Glomerular visceral epithelial cell (primary cell): ENCODE measurements around the gene GEMIN4.
"Not testable (repeated sequence)": the region's sequence is repeated elsewhere in the genome, so short reads cannot be mapped to it uniquely, and the experiment has no call there.

Experiments used
- DNase-seq: peaks from one replicate; pipeline ENCODE4 v3.0.0-alpha.2; 2016; ENCODE audit errors: extremely low spot score

The GEMIN4 gene

DNA sequence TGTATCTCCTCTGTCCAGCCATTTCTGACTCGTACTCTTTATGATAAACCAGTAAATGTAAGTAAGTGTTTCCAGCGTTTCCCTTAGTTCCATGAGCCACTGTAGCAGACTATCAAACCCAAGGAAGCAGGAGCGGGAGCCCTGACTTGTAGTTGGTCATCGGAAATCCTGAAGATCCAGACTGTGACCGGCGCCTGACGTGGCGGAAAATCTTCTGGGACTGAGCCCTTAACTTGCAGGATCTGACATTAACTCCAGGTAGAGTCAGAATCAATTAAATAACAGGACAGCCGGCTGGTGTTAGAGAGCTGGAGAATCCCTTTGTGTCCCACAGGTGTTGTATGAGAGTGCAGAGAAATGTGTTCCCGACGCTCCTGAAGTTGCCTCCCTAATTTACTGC lies 26.0 kb upstream of the GEMIN4 start:
- DNase-seq = no peak

DNA sequence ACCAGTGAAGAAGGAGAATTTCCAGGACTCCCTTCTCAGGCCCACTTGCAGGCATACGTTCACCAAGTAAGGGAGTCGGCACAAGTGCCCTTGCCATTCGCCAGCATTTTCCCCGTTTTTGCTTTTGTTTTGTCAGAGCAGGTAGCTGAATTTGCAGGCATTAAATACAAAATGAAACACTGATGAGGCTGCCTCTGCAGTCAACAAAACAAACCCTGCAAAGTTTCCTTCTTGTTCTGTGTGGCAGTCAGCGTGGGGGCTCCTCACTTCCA lies 22.2 kb upstream of the GEMIN4 start:
- no peak for DNase-seq

DNA sequence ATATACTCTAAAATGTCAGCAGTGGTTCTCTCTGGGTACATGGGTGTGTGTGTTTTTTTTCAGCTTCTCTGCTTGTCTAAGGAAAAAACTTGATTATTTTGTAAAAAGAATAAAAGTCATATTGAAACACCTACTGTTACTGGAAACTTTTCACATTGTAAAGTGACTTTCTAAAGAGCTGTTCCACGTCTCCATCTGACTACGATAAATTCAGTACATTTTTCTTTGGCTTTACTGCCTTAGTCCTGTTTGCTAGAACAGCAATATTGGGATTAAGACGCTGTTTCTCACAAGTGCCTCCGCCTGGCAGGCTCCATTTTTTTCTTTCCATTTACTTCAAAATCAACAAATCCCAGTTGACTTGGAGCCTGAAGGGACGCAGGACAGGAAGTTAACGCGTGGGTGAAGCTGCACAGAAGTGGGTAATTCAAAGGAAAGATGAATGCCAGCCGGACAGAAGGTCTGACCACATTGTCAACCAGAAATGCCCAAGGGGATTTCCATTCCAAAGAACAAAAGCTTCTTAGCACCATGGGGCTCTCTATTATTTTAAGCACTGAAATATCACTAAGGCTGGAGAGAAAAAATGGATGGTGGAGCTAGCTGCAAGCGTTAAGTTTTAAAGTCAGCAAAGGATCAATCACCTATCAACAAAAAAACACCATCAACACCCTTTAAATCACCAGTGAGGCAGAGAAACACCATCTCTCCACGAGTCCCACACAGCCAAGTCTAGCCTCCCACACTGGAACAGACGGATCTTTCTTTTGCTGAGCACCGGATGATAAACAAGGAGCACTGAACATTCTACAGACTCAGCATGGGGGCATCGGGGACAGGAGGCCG lies 21.6 kb upstream of the GEMIN4 start:
- DNase-seq = peak; percentile 37

DNA sequence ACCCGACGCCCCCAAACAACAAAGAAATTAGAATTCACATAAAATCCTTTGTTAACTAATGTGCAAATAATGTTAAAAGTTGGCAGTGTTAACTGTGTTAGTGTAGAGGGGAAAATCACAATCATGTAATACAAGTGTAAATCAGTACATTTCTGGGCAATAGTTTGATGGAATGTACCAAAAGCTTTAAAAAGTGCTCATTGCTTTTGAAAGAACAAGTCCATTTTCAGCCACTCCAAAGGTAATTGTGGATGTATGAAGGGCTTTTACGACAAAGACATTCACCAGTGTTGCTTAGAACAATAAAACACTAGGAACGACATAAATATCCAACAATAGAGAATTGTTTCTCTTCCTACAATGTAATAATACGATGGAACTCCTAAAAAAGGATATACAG lies 21.0 kb upstream of the GEMIN4 start:
- DNase-seq = no peak

DNA sequence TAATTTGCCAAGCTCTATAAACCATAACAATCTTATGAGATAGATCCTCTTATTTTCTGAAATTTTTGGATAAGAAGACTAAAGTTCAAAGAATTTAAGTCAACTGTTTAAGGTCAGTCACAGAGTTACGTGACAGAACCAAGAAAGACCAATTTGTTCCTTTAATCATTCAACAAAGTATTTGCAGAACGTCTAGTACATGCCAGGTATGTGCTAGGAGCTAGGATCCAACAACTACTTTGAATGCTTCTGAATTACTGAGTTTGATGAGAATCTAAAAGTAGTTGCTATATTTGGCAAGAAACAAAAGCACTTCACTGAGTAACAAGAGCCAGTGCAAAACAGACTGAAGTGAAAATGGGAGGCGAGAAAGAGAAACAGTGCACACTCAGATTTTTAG lies 15.0 kb upstream of the GEMIN4 start:
- DNase-seq = no peak

DNA sequence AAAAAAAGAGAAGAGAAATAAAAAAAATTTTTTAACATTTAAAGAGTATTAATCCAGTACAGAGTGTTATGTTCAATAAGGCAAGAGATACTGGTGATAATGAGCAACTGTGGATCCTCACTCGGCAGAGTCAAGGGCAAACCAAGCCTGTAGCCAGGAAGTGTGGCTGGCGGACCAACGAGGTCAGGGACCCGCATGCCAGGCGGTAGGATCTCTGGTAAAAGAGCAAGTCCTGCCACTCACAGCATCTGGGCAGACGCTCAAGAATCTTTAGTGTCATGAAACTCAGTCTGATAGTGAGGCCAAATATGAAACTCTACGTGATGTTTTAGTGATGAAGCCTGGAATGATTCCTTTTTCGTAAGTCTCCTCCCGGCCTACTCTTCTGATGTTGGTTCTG lies 8.3 kb upstream of the GEMIN4 start:
- DNase-seq = no peak

DNA sequence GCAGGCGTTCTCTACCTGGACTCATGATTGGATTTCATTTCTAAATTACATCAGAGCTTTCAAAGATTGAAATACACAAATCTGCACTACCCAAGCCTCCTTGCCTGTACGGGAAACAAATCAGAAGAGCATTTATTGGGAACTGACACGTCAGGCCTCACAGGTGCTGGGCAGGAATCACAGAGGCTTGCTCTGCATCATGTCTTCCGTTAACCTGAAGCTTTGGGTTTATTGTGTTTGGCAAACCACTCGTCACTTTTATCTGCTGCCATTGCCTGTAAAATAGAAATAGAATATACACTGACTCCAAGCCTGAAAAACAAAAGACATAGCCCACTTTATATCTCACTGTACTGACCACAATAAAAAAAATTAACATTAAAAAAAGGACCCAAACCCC lies 7.9 kb upstream of the GEMIN4 start:
- DNase-seq = no peak

DNA sequence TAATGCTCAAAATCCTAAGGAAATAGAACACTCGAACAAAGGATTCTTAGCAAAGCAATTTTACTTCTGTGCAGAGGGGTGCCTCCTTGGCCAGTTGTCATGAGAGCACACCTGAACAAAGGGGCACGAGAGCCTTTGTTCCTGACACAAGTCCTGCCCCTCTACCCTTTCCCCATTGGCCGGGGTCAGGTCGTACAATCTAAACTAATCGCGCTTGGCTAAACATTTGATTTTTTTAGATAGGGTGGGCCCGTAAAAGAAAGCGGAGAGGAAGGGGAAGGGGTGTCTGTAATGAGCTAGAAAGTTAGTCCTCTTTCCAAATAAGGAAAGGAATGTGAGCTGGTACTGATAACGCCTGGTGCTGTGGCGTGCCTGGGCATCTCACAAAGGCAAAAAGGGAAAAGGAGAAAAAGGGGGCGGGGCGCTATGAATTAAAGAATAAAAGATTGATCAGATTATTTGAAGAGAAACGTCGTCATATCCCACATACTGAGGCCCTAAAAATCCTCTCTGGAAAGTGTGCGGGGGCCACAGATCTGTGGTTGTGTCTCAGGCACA lies 4.0 kb upstream of the GEMIN4 start:
- not testable (repeated sequence) for DNase-seq

DNA sequence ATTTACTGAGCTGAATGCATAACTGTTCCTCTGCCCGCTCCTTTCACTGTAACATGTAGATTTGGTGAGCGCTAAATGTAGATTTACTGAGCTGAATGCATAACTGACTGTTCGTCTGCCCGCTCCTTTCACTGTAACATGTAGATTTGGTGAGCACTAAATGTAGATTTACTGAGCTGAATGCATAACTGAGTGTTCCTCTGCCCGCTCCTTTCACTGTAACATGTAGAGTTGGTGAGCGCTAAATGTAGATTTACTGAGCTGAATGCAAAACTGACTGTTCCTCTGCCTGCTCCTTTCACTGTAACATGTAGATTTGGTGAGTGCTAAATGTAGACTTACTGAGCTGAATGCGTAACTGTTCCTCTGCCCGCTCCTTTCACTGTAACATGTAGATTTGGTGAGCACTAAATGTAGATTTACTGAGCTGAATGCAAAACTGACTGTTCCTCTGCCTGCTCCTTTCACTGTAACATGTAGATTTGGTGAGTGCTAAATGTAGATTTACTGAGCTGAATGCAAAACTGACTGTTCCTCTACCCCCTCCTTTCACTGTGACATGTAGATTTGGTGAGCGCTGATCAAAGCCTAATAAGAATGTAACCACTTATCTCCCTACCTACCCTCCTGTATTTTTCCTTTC lies 3.4 kb upstream of the GEMIN4 start:
- DNase-seq = not testable (repeated sequence)

DNA sequence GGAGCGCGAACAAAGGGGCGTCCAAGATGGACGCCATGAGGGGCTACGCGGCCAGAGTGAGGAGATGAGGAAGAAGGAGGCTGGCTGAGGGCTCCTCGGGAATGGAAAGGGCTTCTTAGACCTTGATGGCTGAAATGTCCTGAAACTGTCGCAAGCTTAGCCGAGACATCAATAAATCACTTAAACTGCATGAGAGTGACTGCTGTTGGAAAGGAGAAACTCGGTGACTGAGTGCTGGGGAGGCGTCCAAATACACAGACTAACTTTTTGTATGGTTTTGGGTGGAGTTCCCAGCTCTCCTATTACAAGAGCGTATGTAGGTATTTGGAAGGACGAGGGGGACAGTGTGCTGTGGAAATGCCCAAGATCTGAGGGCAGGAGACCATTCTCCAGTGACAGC lies 1.4 kb upstream of the GEMIN4 start:
- DNase-seq = no peak

DNA sequence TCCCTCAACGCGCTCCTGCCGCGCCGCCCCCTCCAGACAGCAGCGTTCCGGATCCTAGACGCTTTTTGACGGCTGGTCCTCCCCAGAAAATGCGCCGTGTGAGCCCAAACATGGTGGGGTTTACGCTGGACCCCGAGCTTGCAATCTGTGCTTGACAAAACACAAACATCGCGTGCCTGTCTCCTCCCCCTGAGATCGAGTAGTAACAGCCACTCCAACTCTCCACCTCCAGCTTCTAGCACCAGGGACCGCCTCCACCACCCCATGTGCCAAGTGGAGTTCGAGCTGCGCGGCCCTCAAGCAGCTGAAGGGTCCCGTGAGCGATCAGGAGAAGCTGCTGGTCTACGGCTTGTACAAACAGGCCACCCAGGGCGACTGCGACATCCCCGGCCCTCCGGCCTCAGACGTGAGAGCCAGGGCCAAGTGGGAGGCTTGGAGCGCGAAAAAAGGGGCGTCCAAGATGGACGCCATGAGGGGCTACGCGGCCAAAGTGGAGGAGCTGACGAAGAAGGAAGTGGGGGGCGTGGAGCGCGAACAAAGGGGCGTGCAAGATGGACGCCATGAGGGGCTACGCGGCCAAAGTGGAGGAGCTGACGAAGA lies 656 bp upstream of the GEMIN4 start:
- DNase-seq = peak; percentile 15

DNA sequence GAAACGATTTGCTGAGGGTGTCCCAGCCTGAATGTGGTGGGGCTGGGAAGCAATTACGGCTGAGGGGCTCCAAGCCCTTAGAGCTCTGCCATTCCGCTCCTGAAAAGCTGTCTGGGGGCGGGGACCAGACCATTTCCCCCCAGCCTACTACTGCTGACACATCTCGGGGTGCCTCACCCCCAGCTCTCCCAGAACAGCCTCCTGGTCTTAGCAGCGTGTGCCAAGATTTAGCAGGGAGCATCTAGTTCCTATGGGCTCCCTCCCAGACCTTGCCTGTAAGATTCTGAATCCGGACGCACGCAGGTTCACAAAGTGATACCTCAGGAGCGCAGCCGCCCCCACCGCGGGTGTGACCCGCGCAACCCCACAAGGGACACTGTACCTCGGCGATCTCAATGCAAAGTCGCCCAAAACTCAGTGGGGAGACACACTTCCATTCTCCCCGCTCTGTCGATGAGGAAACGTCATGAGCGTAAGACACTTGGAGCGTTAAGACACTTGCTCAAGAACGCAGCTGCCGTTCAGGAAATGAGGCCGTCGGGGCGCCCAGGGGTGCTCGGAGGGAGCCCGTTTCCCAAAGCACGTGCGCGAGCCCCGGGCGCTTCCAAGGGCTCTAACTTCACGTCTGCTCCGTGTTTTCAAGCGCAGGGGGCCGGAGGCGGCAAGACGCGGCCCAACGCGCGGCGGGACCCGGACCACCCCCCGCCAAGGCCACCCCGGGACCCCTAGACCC lies 629 bp downstream of the GEMIN4 start:
- peak; percentile 54 for DNase-seq

DNA sequence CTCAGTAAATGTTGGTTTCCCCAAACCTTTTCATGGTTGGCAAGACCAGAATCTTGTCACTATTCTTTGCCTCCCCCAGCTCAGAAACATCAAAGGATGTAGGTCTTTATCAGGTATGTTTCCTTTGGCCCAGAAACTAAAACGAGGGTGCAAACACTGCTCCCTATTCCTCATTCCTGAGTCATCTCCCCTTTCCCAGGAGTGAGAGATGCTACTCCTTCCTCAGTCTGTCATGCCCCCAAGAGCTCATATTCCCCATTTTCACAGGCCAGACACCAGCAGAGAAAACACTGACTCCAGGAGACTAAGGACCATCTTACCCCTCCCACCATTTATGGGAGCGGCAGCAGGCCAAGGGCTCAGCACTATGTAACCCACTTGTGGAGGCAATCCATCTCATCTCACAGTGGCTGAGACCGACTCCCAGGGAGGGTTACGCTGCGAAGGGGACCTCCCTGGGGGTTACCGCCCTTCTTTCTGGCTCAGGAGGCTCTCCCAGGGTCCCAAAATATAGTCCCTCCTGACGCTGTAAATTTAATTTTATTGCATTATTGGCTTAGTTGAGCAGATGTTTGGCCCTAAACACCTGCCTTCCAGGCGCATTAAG lies 1.5 kb downstream of the GEMIN4 start:
- DNase-seq = no peak

DNA sequence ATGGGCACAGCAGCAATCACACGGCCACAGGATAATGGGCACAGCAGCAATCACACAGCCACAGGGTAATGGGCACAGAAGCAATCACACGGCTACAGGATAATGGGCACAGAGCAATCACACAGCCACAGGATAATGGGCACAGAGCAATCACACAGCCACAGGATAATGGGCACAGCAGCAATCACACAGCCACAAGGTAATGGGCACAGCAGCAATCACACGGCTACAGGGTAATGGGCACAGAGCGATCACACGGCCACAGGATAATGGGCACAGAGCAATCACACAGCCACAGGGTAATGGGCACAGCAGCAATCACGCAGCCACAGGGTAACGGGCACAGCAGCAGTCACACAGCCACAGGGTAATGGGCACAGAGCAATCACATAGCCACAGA lies 2.7 kb downstream of the GEMIN4 start:
- not testable (repeated sequence) for DNase-seq

DNA sequence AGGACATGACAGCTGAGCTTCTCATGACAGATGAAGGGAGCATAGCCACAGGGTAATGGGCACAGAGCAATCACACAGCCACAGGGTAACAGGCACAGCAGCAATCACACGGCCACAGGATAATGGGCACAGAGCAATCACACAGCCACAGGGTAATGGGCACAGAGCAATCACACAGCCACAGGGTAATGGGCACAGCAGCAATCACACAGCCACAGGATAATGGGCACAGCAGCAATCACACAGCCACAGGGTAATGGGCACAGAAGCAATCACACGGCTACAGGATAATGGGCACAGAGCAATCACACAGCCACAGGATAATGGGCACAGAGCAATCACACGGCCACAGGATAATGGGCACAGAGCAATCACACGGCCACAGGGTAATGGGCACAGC lies 3.5 kb downstream of the GEMIN4 start:
- not testable (repeated sequence) for DNase-seq

DNA sequence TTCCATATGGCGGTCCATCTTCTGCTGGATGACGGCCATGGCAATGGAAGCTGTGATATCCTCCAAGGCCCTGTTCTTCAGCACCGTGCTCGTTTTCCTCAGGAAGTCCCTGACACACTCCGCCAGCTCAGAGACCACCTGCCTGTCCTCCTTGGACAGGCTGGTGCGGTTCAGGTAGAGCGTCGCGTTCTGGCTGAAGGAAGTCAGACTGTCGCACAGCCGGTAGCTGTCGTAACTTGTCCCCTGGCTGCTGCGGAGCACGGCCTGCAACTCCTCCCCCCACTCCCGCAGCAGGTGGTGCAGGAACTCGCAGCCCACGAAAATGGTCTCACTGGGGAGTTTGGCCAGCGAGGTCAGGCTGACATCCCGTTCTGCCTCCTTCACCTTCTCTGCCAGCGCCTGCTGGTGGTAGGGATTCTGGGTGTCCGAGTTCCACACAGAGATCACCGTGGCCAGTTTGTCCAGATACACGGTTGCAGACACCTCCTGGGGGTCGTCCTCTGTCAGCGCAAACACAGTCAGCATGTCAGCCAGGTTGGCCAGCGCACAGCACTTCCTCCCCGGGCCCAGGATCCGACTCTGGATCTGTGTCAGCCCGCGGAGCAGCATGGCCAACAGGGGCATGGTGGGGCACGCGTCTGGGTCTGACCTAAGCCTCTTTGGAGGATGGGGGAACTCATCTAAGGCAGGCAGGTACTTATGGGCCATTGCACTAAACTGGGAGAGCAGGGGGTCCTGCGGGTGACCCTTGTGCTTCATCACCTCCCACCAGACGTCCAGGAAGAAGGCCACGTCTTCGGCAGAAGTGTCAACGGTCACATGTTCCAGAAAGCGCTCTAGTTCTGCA lies 5.1 kb downstream of the GEMIN4 start:
- DNase-seq = no peak

DNA sequence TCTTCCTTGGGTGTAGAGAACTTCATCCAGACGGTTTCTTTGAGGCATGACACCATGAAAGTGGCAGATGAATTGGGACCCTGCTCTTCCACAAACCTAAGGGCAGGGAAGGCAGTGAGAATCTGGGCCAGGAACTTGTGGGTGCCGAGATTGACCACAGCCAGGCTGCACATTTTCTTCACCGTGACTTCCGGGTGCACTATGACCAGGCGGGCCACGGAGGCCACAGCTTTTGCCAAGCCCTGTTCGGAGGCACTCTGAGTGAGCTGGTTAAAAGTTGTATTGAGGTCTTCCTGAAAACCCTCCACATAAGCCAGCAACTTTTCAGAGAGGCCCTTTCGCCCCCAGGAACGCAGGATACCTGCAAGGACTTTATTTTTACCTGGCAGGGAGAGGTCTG lies 5.9 kb downstream of the GEMIN4 start:
- no peak for DNase-seq

DNA sequence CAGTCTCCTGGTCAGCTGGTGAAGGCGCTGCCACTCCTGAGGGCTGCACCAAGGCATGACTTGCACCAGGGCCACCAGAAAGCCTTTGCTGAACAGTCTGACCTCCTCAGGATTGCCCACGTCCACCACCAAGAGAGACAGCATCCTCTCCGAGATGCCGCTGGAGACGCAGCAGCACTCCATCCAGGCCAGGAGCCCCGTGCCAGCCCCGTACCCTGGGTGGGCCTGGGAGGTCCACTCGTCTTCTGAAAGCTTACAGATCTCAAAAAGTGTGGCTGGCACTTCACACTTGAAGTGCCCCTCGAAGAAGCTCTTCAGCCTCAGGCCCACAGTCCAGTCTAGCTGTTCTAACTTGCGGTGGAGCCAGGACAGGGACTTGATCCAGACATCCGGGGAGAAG lies 6.7 kb downstream of the GEMIN4 start:
- no peak for DNase-seq

DNA sequence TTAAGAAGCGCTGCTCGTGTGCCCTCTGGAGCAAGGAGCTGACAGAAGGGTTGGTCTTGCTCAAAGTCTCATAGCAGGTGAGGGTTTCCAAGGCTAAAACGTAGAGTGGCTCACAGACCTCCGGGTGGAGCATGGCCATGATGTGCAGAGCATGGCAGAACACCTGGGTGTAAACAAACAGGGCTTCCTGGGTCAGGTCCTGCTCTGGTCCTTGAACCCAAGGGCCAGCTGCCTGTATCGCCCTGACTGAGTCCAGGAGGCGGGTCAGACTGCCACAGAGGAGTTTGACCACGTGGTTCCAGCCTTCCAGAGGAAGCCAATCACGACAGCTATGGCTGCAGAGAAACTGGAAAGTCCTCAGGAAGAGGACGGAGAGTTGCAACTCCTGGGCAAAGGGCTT lies 7.1 kb downstream of the GEMIN4 start:
- no peak for DNase-seq

DNA sequence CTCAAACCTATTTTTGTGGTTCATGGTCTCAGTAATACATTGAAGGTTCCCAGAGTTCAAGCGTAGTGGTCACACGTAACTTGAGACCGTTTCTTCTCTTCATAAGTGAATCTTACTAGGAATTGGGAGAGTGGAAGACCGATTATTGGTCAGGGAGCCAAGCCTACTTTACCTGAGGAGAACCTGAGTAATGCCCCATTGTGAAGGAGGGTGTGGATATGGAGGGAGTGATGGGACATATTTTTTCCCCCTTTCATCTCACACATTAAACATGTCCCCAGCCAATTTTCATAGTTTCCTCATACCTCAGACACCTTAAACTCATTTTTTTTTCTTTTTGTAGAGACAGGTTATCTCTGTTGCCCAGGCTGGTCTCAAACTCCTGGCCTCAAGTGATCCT lies 8.9 kb downstream of the GEMIN4 start:
- no peak for DNase-seq
